ENCODE results near the gene PSMD1. TPM values are rescaled to one million over a fixed set of nuclear protein-coding genes. Genes with fewer than 3 reads are reported as not detected.

PSMD1 gene
- total and polyA plus RNA-seq, 2 of the 8 experiments (the other 6 are each of a cell fraction or from before 2014, with no cell fraction given): 179 to 272 TPM

DNA sequence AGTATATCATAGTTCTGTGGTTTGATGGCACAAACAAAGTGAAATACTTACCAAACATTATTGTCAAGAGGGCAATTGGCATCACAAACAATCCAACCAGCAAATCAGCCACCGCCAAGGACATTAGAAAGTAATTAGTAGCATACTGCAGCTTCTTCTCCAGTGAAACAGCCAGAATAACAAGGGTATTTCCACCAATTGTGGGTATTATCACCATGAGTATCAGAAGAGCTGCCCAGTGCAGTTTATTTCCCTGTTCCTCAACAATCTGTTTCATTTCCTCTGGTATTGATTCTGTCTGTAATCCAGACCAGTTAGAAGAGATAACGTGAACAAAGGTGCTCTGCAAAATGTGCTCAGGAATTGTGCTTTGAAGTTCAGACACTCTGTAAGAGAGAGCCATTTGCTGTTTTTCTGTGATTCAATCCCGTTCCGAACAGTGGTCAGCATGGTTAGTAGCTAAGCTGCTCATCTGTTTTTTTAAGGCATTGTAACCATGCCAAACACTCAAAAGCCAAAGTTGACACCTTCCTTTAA is 66.8 kb downstream of the PSMD1 start (continued):
- TF ChIP-seq, protein P1, sequence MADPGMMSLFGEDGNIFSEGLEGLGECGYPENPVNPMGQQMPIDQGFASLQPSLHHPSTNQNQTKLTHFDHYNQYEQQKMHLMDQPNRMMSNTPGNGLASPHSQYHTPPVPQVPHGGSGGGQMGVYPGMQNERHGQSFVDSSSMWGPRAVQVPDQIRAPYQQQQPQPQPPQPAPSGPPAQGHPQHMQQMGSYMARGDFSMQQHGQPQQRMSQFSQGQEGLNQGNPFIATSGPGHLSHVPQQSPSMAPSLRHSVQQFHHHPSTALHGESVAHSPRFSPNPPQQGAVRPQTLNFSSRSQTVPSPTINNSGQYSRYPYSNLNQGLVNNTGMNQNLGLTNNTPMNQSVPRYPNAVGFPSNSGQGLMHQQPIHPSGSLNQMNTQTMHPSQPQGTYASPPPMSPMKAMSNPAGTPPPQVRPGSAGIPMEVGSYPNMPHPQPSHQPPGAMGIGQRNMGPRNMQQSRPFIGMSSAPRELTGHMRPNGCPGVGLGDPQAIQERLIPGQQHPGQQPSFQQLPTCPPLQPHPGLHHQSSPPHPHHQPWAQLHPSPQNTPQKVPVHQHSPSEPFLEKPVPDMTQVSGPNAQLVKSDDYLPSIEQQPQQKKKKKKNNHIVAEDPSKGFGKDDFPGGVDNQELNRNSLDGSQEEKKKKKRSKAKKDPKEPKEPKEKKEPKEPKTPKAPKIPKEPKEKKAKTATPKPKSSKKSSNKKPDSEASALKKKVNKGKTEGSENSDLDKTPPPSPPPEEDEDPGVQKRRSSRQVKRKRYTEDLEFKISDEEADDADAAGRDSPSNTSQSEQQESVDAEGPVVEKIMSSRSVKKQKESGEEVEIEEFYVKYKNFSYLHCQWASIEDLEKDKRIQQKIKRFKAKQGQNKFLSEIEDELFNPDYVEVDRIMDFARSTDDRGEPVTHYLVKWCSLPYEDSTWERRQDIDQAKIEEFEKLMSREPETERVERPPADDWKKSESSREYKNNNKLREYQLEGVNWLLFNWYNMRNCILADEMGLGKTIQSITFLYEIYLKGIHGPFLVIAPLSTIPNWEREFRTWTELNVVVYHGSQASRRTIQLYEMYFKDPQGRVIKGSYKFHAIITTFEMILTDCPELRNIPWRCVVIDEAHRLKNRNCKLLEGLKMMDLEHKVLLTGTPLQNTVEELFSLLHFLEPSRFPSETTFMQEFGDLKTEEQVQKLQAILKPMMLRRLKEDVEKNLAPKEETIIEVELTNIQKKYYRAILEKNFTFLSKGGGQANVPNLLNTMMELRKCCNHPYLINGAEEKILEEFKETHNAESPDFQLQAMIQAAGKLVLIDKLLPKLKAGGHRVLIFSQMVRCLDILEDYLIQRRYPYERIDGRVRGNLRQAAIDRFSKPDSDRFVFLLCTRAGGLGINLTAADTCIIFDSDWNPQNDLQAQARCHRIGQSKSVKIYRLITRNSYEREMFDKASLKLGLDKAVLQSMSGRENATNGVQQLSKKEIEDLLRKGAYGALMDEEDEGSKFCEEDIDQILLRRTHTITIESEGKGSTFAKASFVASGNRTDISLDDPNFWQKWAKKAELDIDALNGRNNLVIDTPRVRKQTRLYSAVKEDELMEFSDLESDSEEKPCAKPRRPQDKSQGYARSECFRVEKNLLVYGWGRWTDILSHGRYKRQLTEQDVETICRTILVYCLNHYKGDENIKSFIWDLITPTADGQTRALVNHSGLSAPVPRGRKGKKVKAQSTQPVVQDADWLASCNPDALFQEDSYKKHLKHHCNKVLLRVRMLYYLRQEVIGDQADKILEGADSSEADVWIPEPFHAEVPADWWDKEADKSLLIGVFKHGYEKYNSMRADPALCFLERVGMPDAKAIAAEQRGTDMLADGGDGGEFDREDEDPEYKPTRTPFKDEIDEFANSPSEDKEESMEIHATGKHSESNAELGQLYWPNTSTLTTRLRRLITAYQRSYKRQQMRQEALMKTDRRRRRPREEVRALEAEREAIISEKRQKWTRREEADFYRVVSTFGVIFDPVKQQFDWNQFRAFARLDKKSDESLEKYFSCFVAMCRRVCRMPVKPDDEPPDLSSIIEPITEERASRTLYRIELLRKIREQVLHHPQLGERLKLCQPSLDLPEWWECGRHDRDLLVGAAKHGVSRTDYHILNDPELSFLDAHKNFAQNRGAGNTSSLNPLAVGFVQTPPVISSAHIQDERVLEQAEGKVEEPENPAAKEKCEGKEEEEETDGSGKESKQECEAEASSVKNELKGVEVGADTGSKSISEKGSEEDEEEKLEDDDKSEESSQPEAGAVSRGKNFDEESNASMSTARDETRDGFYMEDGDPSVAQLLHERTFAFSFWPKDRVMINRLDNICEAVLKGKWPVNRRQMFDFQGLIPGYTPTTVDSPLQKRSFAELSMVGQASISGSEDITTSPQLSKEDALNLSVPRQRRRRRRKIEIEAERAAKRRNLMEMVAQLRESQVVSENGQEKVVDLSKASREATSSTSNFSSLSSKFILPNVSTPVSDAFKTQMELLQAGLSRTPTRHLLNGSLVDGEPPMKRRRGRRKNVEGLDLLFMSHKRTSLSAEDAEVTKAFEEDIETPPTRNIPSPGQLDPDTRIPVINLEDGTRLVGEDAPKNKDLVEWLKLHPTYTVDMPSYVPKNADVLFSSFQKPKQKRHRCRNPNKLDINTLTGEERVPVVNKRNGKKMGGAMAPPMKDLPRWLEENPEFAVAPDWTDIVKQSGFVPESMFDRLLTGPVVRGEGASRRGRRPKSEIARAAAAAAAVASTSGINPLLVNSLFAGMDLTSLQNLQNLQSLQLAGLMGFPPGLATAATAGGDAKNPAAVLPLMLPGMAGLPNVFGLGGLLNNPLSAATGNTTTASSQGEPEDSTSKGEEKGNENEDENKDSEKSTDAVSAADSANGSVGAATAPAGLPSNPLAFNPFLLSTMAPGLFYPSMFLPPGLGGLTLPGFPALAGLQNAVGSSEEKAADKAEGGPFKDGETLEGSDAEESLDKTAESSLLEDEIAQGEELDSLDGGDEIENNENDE (IDR thresholded peaks at IDR 0.05; ENCODE audit: insufficient replicate concordance, low read length): no peak
- no peak for TF ChIP-seq HDAC2 (IDR thresholded peaks at IDR 0.05; ENCODE audit: borderline replicate concordance in 1 of 2, low read depth in 2 of 2, low read length in 2 of 2)
- TF ChIP-seq EGR1 (IDR thresholded peaks at IDR 0.05; ENCODE audit: borderline replicate concordance, low read depth, low read length): no peak
- TF ChIP-seq RBBP5 (IDR thresholded peaks at IDR 0.05; ENCODE audit: borderline replicate concordance, low read depth, low read length): no peak
- TF ChIP-seq SAP30 (IDR thresholded peaks at IDR 0.05; ENCODE audit: insufficient read depth, insufficient replicate concordance, low read length): no peak
- TF ChIP-seq NRF1 (IDR thresholded peaks at IDR 0.05; ENCODE audit: low read depth, low read length): no peak
- no peak for TF ChIP-seq CEBPB (IDR thresholded peaks at IDR 0.05; ENCODE audit: low read depth, low read length)
- TF ChIP-seq CHD1 (IDR thresholded peaks at IDR 0.05; ENCODE audit: low read depth, low read length): no peak
- TF ChIP-seq RXRA (IDR thresholded peaks at IDR 0.05; ENCODE audit: insufficient read depth, low read depth, low read length): no peak
- TF ChIP-seq ASH2L (IDR thresholded peaks at IDR 0.05; ENCODE audit: low read length): no peak
- TF ChIP-seq JUND (IDR thresholded peaks at IDR 0.05; ENCODE audit: low read length): no peak
